Kidney (tissue), 14 donors: ENCODE results near the gene GCLM. TPM values are rescaled to one million over a fixed set of nuclear protein-coding genes. Genes with fewer than 3 reads are reported as not detected.

ENCODE experiments used
- DNase-seq, 5 donors: peaks; one replicate each; pipeline ENCODE4 v3.0.0-alpha.2; 2013 to 2020
- FAIRE-seq: peaks from 2 replicates; lab custom pipeline; 2012; peaks lifted over from hg19 to GRCh38; lab: Jason Lieb, UNC
- H3K27ac ChIP-seq, 2 donors: one replicate each; pipeline ENCODE4 v1.7.0; 2013; ENCODE audit warnings: low read depth in 2 of 2, low read length in 2 of 2, inconsistent platforms in 1 of 2
- H3K27me3 ChIP-seq: one replicate; pipeline ENCODE4 v1.7.1; 2013; ENCODE audit warnings: low read length, inconsistent platforms; ENCODE audit not compliant: control insufficient read depth, insufficient read depth
- H3K36me3 ChIP-seq, 3 donors: one replicate each; pipeline versions ENCODE4 v1.7.0 to v1.7.1; 2013; ENCODE audit warnings: low read length in 3 of 3, control low read depth in 1 of 3, inconsistent platforms in 1 of 3; ENCODE audit not compliant: insufficient read depth in 3 of 3, control insufficient read depth in 2 of 3
- H3K4me1 ChIP-seq, 3 donors: one replicate each; pipeline versions ENCODE4 v1.7.0 to v1.7.1; 2013; ENCODE audit warnings: low read length in 3 of 3, inconsistent platforms in 1 of 3, low read depth in 1 of 3; ENCODE audit not compliant: control insufficient read depth in 2 of 3, insufficient read depth in 2 of 3
- H3K4me3 ChIP-seq, 3 donors: one replicate each; pipeline versions ENCODE4 v1.7.0 to v1.8.1; 2013; ENCODE audit warnings: low read length in 3 of 3, control low read depth in 1 of 3, inconsistent platforms in 1 of 3
- H3K9ac ChIP-seq, 3 donors: one replicate each; pipeline versions ENCODE4 v1.7.0 to v1.7.1; 2013; ENCODE audit warnings: low read length in 3 of 3, control low read depth in 1 of 3, inconsistent platforms in 1 of 3
- H3K9me3 ChIP-seq, 3 donors: one replicate each; pipeline versions ENCODE4 v1.7.0 to v1.7.1; 2013; ENCODE audit warnings: low read length in 3 of 3, control low read depth in 1 of 3, inconsistent platforms in 1 of 3; ENCODE audit not compliant: control insufficient read depth in 2 of 3, insufficient read depth in 1 of 3
- intact Hi-C: fragments of 100-400 bp; cut with DNase I; formaldehyde crosslinking; loops from one replicate; pipeline ENCODE4 v1.11.1; 2022
- polyA plus RNA-seq: library from polyadenylated mRNA; stranded (reverse); fragments of 350-450 nt; fragmentation: Illumina TruSeq; extraction: RNeasy Lipid Tissue Mini Kit (QIAGEN cat#74804); gene quantifications from one replicate; pipeline ENCODE4 v1.2.3, GENCODE V29; 2014; ENCODE audit warnings: low read depth, low replicate concordance; ENCODE audit not compliant: insufficient read depth
- total RNA-seq: library from RNA; stranded (reverse); fragmentation: NEBNext Ultra II Directional; extraction: Animal tissue kit (Norgen Biotek cat#: 25700); gene quantifications from one replicate; pipeline ENCODE4 v1.2.1, GENCODE V29; 2021
- TF ChIP-seq, protein P1 (sequence below): IDR thresholded peaks from 3 replicates; pipeline ENCODE4 v1.5.1; 2012; ENCODE audit warnings: mild to moderate bottlenecking, moderate library complexity, borderline replicate concordance; ENCODE audit not compliant: insufficient read depth; ENCODE audit errors: extremely low read depth
- donor health status: control.
- donor health status: control.
- donor health status: control.
- donor health status: control.
- donor health status: control.
- donor health status: DM: yes; HTN: yes; CAD: no.
- donor health status: Normal renal cell carcinoma (clear cell type).

The GCLM gene
- total and polyA plus RNA-seq, 2 donors from 2014 or later: 14.7 TPM

DNA sequence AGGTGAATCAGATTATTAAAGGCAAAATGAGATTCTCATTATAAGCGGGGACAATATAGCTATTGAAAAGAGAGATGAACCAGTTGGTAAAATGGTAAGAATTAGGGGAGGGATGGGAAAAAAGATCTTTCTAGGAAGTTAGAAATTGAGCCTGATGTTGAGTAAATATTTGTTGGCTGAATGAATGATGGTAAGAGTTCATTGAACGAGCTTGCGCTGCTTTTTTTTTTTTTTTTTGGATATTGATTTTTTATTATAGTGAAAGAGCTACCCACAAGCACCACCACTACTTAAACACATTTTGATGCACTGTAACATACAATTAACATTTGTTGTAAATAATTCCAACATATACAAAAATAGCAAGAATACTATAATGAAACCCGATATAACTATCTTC lies 1.1 kb upstream of the GCLM start:
- FAIRE-seq: no peak
- DNase-seq: no peak
- TF ChIP-seq, protein P1, sequence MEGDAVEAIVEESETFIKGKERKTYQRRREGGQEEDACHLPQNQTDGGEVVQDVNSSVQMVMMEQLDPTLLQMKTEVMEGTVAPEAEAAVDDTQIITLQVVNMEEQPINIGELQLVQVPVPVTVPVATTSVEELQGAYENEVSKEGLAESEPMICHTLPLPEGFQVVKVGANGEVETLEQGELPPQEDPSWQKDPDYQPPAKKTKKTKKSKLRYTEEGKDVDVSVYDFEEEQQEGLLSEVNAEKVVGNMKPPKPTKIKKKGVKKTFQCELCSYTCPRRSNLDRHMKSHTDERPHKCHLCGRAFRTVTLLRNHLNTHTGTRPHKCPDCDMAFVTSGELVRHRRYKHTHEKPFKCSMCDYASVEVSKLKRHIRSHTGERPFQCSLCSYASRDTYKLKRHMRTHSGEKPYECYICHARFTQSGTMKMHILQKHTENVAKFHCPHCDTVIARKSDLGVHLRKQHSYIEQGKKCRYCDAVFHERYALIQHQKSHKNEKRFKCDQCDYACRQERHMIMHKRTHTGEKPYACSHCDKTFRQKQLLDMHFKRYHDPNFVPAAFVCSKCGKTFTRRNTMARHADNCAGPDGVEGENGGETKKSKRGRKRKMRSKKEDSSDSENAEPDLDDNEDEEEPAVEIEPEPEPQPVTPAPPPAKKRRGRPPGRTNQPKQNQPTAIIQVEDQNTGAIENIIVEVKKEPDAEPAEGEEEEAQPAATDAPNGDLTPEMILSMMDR: no peak
- Histone ChIP-seq H3K36me3 (no peaks in the 10 kb centered on the region), H3K9me3 (no peaks in the 10 kb centered on the region), H3K4me3 (peak overlapping the region in 1 of 3 donors; percentile 59), H3K4me1 (peaks cover 0 to 11% (median 7%) of the 10 kb centered on the region in 3 donors), H3K27me3 (no peaks in the 10 kb centered on the region), H3K9ac (no peak overlapping the region), H3K27ac (no peak overlapping the region)
- intact Hi-C loops: no loop called here

DNA sequence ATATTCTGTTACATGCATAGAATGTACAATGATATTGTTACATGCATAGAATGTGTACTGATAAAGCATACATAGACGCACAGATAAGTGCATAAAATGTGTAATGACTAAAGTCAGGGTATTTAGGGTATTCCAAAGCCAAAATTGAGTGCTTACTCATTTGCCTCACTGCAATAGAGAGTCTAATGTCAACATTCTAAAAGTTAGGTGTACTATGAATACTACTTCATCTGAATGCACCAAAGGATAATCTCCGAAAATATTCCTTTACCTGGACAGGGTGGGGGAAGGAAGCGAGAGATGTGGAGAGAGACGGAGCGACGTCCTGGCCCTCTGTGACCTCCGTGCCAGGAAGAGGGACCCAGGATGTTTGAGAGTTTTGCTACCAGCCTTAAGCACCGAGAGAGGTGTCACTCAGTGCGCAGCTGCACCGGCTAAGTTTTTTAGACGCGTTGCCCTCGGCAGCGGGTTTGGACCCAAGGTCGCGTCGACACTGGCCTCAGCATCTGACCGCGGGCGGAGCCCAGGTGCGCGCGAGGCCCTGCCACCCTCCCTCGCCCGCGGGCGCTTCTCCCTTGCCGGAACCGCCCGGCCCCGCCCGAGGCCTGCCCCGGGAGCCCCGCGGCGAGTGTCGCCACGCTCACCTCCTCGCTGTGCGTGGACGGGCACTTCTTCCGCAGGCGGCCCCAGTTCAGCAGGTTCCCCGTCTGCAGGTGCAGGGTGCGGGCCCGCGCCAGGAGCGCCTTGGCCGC lies 660 bp downstream of the GCLM start:
- FAIRE-seq (no peak), DNase-seq (peak; percentile 27 to 87 (median 46))

DNA sequence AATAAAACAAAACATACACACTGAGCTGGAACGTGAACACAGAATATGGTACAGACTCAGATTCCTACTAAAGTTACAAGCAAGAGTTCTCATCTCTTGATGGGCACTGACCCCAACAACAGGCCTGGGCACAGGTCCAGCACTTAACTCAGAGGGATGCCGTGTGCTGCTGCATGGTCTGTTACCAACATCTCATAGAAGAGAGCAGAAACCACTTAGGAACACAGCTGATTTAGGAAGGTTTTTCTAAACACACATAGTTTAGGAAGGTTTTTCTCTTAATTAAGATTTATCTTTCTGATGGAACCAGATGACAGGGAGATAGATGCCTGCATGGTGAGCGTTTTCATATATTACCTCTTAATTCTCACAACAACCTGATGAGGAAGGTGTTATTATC lies 1.5 kb downstream of the GCLM start:
- no peak overlapping the region for H3K27ac ChIP-seq
- peak overlapping the region in 1 of 3 donors; percentile 15 for H3K9ac ChIP-seq
- no peaks in the 10 kb centered on the region for H3K36me3 ChIP-seq
- intact Hi-C loops: no loop called here
- H3K4me3 ChIP-seq: peak overlapping the region in 2 of 3 donors; percentile 32 to 91
- peaks cover 0 to 11% (median 9%) of the 10 kb centered on the region in 3 donors for H3K4me1 ChIP-seq
- DNase-seq: peak in 1 of 5 donors; percentile 31
- H3K27me3 ChIP-seq: no peaks in the 10 kb centered on the region
- no peaks in the 10 kb centered on the region for H3K9me3 ChIP-seq
- TF ChIP-seq, protein P1: no peak
- FAIRE-seq: no peak

More for the DNA sequence above, 660 bp downstream of the GCLM start:
- TF ChIP-seq, protein P1: no peak
- Histone ChIP-seq H3K27me3 (no peaks in the 10 kb centered on the region), H3K4me1 (peaks cover 0 to 11% (median 9%) of the 10 kb centered on the region in 3 donors), H3K4me3 (peak overlapping the region; percentile 70 to 91 (median 79)), H3K36me3 (no peaks in the 10 kb centered on the region), H3K9ac (peak overlapping the region; percentile 3 to 85 (median 62)), H3K27ac (peak overlapping the region; percentile 68 to 78), H3K9me3 (no peaks in the 10 kb centered on the region)
- intact Hi-C loops: no loop called here
